Measurements from ENCODE around the gene UBR4.

Gene UBR4

GRCh38 chr1:19149736-19150135, 60.3 kb downstream of the UBR4 start:
- in situ Hi-C loops (cut with MboI; ENCODE audit: low sequenced_read_pairs), result no loop called here

GRCh38 chr1:19140465-19140864, 69.6 kb downstream of the UBR4 start:
- in situ Hi-C loops (cut with MboI; ENCODE audit: low sequenced_read_pairs), result no loop called here

DNA sequence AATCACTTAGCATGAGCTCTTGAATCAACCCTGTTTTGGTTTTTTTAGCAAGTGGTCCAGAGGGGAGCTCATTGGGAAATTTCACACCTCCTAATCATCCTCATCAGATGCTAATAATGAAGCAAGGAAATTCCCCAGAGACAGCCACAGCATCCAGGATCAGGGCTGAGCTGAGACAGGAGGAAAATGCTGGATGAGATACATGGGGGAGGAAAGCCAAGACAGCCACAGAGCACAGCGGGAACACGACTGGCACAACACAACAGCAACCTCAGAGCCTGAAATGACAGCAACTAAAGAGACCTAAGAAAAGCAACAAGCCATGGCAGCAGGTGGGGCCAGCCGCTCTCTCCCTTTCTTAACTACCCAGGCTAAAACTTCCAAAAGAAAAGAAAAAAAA, 70.4 kb downstream of the UBR4 start:
- in situ Hi-C loops (cut with MboI; ENCODE audit: low sequenced_read_pairs), result no loop called here

DNA sequence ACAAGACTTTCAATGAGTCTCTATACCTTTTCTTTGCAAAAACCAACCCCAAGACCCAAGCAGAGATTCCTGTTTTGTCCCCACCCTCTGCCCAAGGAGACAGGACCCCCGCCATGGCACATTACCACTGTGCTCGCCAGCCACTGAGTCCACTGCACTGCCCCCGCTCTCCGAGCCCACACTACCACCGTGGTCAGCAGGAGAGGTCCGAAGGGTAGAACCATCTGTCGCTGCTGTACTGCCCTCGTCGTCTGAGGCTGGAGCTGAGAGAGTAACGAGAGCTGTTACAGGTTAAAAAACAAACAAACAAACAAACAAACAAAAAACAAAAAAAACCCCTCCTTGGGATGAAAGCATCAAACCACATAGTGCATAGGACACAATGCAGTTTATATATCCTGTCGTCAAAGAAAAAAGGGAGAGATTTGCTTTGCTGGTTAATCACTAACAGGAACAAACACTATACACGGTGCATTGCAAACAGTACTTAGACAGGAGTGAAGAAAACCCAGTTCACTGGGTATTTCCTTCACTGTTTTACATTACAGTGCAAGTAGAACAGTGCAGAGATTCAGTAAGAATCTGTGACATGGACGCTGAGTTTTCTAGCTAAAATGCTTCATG, 71.0 kb downstream of the UBR4 start:
- in situ Hi-C loops (cut with MboI; ENCODE audit: low sequenced_read_pairs), result no loop called here

GRCh38 chr1:19138331-19138730, 71.7 kb downstream of the UBR4 start:
- in situ Hi-C loops (cut with MboI; ENCODE audit: low sequenced_read_pairs), result no loop called here

GRCh38 chr1:19137158-19137557, 72.9 kb downstream of the UBR4 start:
- in situ Hi-C loops (cut with MboI; ENCODE audit: low sequenced_read_pairs), result no loop called here

GRCh38 chr1:19133360-19133759, 76.7 kb downstream of the UBR4 start:
- in situ Hi-C loops (cut with MboI; ENCODE audit: low sequenced_read_pairs), result no loop called here

DNA sequence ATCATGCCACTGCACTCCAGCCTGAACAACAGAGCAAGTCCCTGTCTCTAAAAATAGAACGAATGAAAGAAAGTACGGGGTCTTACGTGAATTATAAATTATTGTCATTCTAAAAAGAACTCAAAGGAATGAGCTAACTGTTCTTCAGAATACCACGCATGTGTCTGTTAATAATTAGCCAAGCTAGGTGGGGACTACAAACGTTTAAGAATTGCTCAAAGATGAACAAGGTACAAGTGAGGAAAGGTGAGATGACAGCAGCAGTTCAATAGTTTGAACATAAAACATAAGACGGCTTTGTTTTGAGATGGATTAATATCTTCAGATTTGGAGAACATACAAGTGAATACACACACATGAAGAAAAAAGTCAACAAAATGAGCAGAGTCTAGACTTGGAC, 79.6 kb downstream of the UBR4 start:
- in situ Hi-C loops (cut with MboI; ENCODE audit: low sequenced_read_pairs), result no loop called here

DNA sequence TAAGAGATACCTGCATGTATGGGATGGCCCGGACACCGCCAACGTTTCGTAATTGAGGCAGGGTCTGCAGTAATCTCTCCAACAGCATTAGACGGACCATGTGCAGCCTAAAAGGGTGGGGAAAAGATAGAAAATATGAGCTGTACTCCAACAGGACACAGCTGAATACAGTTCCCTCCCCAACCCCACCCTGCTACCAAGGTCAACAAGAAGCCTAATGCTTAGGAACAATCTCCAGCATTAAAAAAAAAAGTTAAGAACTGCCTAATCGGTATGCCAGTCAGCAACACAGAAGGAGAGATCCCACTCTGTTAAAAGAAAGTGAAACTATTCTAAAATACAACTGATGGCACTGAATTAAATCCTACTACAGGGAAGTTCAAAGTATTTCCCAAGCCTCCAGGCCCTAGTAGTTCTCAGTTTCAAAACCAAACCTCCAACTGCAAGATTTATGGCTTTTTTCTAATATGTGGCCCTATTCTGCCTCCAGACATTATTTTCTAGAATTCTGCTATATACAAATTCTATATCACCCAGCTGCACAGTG, 81.0 kb downstream of the UBR4 start:
- in situ Hi-C loops (cut with MboI; ENCODE audit: low sequenced_read_pairs), result no loop called here

DNA sequence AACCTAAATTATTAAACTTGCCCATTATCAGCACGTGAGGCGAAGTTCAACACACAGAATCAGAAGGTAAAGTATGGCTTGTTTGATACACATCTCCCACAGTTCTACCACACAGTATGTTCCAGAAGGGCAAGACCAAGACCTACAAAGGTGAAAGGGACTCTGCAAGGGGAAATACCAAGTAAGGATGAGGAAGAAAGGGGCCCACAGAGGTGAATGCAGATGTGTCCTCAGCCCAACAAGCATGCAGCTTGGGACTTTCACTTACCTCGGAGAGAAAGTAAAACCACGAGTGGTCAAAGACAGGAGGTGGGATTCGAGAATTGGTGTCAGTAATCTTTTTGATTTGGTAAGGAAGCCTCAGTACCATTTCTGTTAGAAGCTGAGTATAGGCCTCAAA, 85.8 kb downstream of the UBR4 start:
- in situ Hi-C loops (cut with MboI; ENCODE audit: low sequenced_read_pairs), result no loop called here

GRCh38 chr1:19123837-19124236, 86.2 kb downstream of the UBR4 start:
- in situ Hi-C loops (cut with MboI; ENCODE audit: low sequenced_read_pairs), result no loop called here

GRCh38 chr1:19122668-19123067, 87.4 kb downstream of the UBR4 start:
- in situ Hi-C loops (cut with MboI; ENCODE audit: low sequenced_read_pairs), result no loop called here

DNA sequence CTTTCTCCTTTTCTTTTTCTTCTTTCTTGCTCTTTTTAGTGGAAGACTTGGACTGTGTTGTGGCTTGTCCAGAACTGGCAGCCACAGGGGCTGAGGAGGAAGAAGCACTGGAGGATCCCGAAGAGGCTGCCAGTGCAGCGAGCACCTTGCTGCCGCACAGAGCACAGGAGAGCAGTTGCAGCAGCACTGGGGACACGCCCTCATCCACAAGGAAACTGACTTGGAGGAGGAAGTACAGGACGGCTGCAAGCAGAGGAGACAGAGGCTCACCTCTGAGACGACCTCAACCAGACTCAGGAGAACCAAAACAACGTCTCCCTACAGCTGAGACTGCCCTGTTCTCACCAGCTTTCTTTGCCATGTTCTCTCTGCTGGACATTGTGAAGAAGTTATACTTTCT, 88.9 kb downstream of the UBR4 start:
- in situ Hi-C loops (cut with MboI; ENCODE audit: low sequenced_read_pairs), result no loop called here

GRCh38 chr1:19120070-19120469, 90.0 kb downstream of the UBR4 start:
- in situ Hi-C loops (cut with MboI; ENCODE audit: low sequenced_read_pairs), result no loop called here

DNA sequence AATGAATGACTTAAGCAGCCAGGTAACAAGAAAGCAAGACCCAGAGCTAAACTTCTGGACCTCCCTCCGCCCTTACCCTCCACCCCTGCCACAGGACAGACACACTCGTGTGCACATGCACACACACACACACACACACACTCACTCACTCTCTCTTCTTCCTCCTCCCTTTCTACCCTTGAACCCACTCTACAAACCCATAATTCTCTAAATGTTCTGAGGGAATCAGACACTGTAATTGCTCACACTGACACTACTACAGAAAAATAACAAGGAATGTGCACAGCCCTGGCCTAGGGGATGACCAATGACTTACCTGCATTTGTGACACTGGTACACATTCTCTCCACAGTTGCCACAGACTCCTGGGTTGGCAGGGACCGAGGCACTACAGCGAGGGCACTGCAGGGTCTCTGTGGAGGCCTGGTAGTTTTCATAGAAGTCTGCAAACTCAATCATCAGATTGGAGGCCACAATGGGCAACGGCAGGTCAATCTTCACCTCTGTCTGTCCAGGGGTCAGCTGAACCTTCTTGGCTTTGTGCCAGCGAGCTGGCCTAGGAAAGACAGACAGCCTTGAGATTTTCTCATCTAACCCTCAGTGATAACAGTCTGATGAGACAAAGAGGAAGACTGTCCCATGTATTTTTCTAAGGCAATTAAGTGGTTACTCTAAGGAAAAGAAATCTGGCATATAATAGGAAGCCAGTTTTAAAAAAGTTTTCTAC, 94.8 kb downstream of the UBR4 start:
- in situ Hi-C loops (cut with MboI; ENCODE audit: low sequenced_read_pairs), result no loop called here

- in situ Hi-C loops (cut with MboI; ENCODE audit: low sequenced_read_pairs), result no loop called here
These were observed 96.4 kb downstream of the UBR4 start for GRCh38 chr1:19113697-19114092.

GRCh38 chr1:19112891-19113696, 97.0 kb downstream of the UBR4 start:
- in situ Hi-C loops (cut with MboI; ENCODE audit: low sequenced_read_pairs), result no loop called here

DNA sequence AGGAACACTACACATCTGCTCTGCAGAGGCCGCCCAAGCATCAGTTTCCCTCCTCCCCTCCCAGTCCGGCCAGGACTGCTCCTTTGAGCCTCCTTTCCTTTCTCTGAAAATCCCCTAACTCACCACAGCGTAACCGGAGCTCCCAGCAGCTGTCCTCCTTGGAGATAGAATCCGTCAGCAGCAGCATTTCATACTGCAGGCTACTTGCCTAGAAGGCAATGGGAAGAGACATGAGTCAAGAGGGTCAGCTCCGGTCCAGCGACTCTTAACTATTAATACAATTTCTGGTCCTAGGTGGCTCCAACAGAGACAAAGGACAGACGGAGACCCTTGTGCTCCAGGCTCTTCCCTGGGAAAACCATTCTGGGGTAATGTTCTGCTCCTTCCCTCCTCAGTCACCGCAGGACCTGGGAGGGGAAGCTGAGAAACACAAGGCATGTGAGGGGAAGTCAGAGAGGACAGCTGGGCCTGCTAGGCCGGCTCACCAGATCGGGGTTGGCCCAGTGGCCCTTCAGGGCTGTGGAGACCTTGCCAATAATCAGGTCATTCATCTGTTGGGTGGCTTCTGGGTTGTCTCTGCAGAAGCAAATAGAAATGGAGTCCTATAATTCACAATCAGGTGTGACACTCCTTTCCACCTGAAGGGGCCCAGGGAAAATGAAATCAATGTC, 99.7 kb downstream of the UBR4 start:
- in situ Hi-C loops (cut with MboI; ENCODE audit: low sequenced_read_pairs), result no loop called here

- in situ Hi-C loops (cut with MboI; ENCODE audit: low sequenced_read_pairs), result no loop called here
These were observed 100.5 kb downstream of the UBR4 start for GRCh38 chr1:19109545-19109944.

- in situ Hi-C loops (cut with MboI; ENCODE audit: low sequenced_read_pairs), result no loop called here
These were observed 108.8 kb downstream of the UBR4 start for GRCh38 chr1:19101244-19101643.

- in situ Hi-C loops (cut with MboI; ENCODE audit: low sequenced_read_pairs), result no loop called here
These were observed 110.0 kb downstream of the UBR4 start for GRCh38 chr1:19100028-19100427.
